K562 (cell line): ENCODE results near the gene HDHD5. TPM values are rescaled to one million over a fixed set of nuclear protein-coding genes. Genes with fewer than 3 reads are reported as not detected.

Source experiments
- CTCFL ChIP-seq: IDR thresholded peaks from 2 replicates; pipeline ENCODE4 v1.6.1; 2011; ENCODE audit warnings: borderline replicate concordance, low read depth, mild to moderate bottlenecking, moderate library complexity, low read length; ENCODE audit not compliant: insufficient read depth, poor library complexity, severe bottlenecking
- IFI16 ChIP-seq: fragments of 250-450 bp; sonication (Bioruptor Pico); IDR thresholded peaks from 2 replicates; pipeline ENCODE4 v2.1.2; 2022; ENCODE audit warnings: mild to moderate bottlenecking, inconsistent platforms
- KDM1A ChIP-seq, 2 experiments: fragments of 450-650 bp; IDR thresholded peaks; 2 replicates each; pipeline ENCODE4 v1.6.1; 2016; ENCODE audit warnings: mild to moderate bottlenecking in 2 of 2
- ZEB2 ChIP-seq: fragments of 450-650 bp; IDR thresholded peaks from 2 replicates; pipeline ENCODE4 v1.6.1; 2016
- ZMIZ1 ChIP-seq, 2 experiments: fragments of 150-350 bp in 1 of 2; IDR thresholded peaks; 2 replicates each; pipeline ENCODE4 v1.6.1; 2012 to 2016; ENCODE audit warnings: low read depth in 2 of 2, low read length in 2 of 2, mild to moderate bottlenecking in 1 of 2, moderate library complexity in 1 of 2
- ZNF133 ChIP-seq: fragments of 250-450 bp; sonication (Bioruptor Pico); IDR thresholded peaks from 2 replicates; pipeline ENCODE4 v1.4.0; 2020; ENCODE audit warnings: mild to moderate bottlenecking
- polyA plus RNA-seq, 8 experiments: library from polyadenylated mRNA; depleted of rRNA in 4 of 8; stranded (reverse) in 5 of 8; unstranded in 3 of 8; fragments of >200 nt; fragmentation: Nextera tagmentation in 2 of 8; fragmentation: Illumina TruSeq in 1 of 8; extraction: Ambion mirVana in 2 of 8; extraction: Trizol in 1 of 8; gene quantifications; 2 replicates each; pipeline versions ENCODE4 v1.2.1 to v1.2.3, GENCODE V29; 2011 to 2014; ENCODE audit warnings: inconsistent platforms in 1 of 8, missing spikeins in 1 of 8
- total RNA-seq, 7 experiments: library from RNA; depleted of rRNA in 6 of 7; stranded (reverse); fragments of >200 nt in 6 of 7; fragmentation: Illumina TruSeq in 2 of 7; extraction: Trizol in 2 of 7; gene quantifications; 2 replicates each; pipeline versions ENCODE4 v1.2.1 to v1.2.3, GENCODE V29; 2011 to 2021; ENCODE audit warnings: low replicate concordance in 1 of 7

Gene HDHD5
- total and polyA plus RNA-seq, 9 of the 15 experiments (the other 6 are each of a cell fraction or from before 2014, with no cell fraction given): 1.6 to 36.6 (median 24.2) TPM

- TF ChIP-seq ZMIZ1 (IDR thresholded peaks at IDR 0.05; ENCODE audit: low read depth in 2 of 2, low read length in 2 of 2) (no peak), CTCFL (peak; percentile 70), ZEB2 (no peak), IFI16 (CRISPR knock-in tag) (no peak), KDM1A (IDR thresholded peaks at IDR 0.05) (no peak), ZNF133 (CRISPR knock-in tag) (no peak)
Measured at GRCh38 chr22:17095538-17095937, 63.5 kb downstream of the HDHD5 start (continued).
